ENCODE measurements around the gene ANKRD40. TPM values are rescaled to one million over a fixed set of nuclear protein-coding genes. Genes with fewer than 3 reads are reported as not detected.
A peak's percentile ranks its signal among the peaks of the same experiment; 100 is the strongest.
"Not testable (repeated sequence)": the region's sequence is repeated elsewhere in the genome, so short reads cannot be mapped to it uniquely, and the experiment has no call there.

Gene ANKRD40
- total RNA-seq, 4 donors from 2014 or later, result 18.2 to 24.7 (median 21.4) TPM

DNA sequence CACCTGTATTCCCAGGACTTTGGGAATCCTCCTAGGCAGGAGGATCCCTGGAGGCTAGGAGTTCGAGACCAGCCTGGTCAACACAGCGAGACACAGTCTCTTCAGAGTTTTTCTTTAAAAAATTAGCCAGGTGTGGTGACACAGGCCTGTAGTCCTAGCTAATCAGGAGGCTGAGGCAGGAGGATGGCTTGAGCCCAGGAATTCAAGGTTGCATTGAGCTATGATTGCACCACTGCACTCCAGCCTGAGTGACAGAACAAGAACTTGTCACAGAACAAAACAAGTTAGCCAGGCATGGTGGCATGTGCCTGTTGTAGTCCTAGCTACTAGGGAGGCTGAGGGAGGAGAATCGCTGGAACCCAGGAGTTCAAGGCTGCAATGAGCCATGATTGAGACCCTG is 24.8 kb downstream of the ANKRD40 start:
- no peaks in the 10 kb centered on the region for H3K27me3 ChIP-seq
- DNase-seq, result no peak
- no peak overlapping the region for H3K4me3 ChIP-seq
- H3K27ac ChIP-seq, result peak overlapping the region in 1 of 4 donors; percentile 12
- no peak for TF ChIP-seq POLR2A (IDR thresholded peaks at IDR 0.05)
- TF ChIP-seq, protein P1, sequence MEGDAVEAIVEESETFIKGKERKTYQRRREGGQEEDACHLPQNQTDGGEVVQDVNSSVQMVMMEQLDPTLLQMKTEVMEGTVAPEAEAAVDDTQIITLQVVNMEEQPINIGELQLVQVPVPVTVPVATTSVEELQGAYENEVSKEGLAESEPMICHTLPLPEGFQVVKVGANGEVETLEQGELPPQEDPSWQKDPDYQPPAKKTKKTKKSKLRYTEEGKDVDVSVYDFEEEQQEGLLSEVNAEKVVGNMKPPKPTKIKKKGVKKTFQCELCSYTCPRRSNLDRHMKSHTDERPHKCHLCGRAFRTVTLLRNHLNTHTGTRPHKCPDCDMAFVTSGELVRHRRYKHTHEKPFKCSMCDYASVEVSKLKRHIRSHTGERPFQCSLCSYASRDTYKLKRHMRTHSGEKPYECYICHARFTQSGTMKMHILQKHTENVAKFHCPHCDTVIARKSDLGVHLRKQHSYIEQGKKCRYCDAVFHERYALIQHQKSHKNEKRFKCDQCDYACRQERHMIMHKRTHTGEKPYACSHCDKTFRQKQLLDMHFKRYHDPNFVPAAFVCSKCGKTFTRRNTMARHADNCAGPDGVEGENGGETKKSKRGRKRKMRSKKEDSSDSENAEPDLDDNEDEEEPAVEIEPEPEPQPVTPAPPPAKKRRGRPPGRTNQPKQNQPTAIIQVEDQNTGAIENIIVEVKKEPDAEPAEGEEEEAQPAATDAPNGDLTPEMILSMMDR (IDR thresholded peaks at IDR 0.05), result no peak
- peaks cover 0 to 40% (median 7%) of the 10 kb centered on the region in 4 donors for H3K4me1 ChIP-seq
- H3K9me3 ChIP-seq, result no peaks in the 10 kb centered on the region
- H3K36me3 ChIP-seq, result peaks cover 0 to 3% (median 0%) of the 10 kb centered on the region in 3 donors

DNA sequence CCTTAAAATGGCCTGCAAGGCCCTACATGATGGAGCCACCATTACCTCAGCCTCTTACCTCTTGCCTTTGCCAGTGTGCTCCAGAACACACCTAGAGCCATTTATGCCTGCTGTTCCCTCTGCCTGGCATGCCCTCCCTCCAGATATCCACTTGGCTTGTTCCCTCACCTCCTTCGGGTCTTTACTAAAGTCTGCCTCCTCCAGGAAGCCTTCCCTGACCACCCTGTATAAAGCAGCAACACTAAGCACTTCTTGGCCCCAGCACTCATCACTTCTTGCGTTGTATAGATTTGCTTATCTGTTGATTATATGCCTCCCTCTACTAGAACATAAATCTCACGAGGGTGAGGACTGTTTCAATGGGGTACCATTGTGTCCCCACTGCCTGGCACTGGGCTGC is 25.3 kb downstream of the ANKRD40 start:
- no peak for DNase-seq

GRCh38 chr17:50681263-50682200 is 26.2 kb downstream of the ANKRD40 start:
- no peaks in the 10 kb centered on the region for H3K9me3 ChIP-seq

More for the DNA sequence above, 25.3 kb downstream of the ANKRD40 start:
- Histone ChIP-seq H3K36me3 (peaks cover 0 to 7% (median 0%) of the 10 kb centered on the region in 3 donors), H3K9me3 (no peaks in the 10 kb centered on the region), H3K27ac (peak overlapping the region in 1 of 4 donors; percentile 12), H3K4me1 (peaks cover 0 to 35% (median 7%) of the 10 kb centered on the region in 4 donors), H3K4me3 (no peak overlapping the region), H3K27me3 (no peaks in the 10 kb centered on the region)
- no peak for TF ChIP-seq POLR2A (IDR thresholded peaks at IDR 0.05)
- TF ChIP-seq, protein P1 (IDR thresholded peaks at IDR 0.05), result no peak

DNA sequence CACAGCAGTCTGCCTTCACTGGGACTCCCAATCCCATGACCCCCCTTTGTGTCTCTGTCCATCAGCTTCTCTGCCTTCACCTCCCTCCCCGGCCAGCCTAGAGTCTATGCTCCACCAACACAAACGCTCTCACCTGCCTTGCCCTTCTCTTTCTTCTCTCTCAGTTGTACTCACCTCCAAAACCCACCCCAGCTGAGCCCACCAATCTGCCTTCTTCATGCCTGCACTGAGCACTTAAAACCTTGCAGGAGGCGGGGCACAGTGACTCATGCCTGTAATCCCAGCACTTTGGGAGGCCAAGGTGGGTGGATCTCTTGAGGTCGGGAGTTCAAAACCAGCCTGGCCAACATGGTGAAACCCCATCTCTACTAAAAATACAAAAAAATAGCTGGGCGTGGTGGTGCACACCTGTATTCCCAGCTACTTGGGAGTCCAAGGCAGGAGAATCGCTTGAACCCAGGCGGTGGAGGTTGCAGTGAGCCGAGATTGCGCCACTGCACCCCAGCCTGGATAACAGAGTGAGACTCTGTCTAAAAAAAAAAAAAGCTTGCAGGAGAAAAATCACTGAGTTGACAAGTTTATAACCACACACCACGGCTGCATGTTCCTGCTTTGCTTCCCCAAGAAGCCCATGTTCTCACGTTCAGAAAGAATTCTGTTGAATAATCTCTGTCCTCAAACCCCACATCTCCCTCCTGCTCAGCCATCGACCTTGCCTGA is 27.0 kb downstream of the ANKRD40 start:
- H3K27me3 ChIP-seq, H3K36me3 ChIP-seq, H3K4me3 ChIP-seq, DNase-seq, H3K9me3 ChIP-seq: not testable (repeated sequence)
- Histone ChIP-seq H3K4me1 (peaks cover 0 to 23% (median 2%) of the 10 kb centered on the region in 4 donors), H3K27ac (peak overlapping the region in 1 of 4 donors; percentile 3)

More at GRCh38 chr17:50681263-50682200, 26.2 kb downstream of the ANKRD40 start:
- peaks cover 0 to 26% (median 3%) of the 10 kb centered on the region in 4 donors for H3K4me1 ChIP-seq
- TF ChIP-seq POLR2A (IDR thresholded peaks at IDR 0.05), result no peak
- TF ChIP-seq, protein P1 (IDR thresholded peaks at IDR 0.05), result peak in 4 of 6 experiments; percentile 21 to 71 (median 62)
- peaks cover 0 to 7% (median 0%) of the 10 kb centered on the region in 3 donors for H3K36me3 ChIP-seq
- peak in 1 of 3 donors; percentile 71 for DNase-seq
- no peak overlapping the region for H3K4me3 ChIP-seq
- peak overlapping the region in 1 of 4 donors; percentile 3 for H3K27ac ChIP-seq
- H3K27me3 ChIP-seq, result no peaks in the 10 kb centered on the region

DNA sequence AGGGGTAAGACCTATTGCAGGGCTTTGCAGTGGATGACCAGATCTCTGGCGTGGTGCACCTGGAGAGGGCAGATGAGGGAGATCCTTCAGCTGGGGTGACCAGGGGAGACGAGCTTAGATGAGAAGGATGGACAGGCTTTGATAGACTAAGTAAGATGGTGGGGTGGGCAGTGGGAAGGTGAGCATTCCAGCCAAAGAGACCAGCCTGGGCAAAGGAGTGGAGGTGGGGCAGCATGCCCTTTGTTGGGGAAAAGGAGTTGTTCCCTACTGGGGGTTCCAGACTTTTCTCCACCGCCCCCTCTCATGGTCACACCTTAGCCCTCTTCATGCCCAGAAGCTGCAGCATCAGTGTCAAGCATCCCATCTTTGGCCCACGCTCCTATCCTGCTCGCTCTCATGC is 27.6 kb downstream of the ANKRD40 start:
- no peaks in the 10 kb centered on the region for H3K27me3 ChIP-seq
- DNase-seq, result no peak
- TF ChIP-seq POLR2A (IDR thresholded peaks at IDR 0.05), result no peak
- TF ChIP-seq, protein P1 (IDR thresholded peaks at IDR 0.05), result no peak
- H3K4me3 ChIP-seq, result no peak overlapping the region
- peaks cover 0 to 7% (median 0%) of the 10 kb centered on the region in 3 donors for H3K36me3 ChIP-seq
- no peaks in the 10 kb centered on the region for H3K9me3 ChIP-seq
- H3K27ac ChIP-seq, result no peak overlapping the region
- H3K4me1 ChIP-seq, result peaks cover 0 to 18% (median 1%) of the 10 kb centered on the region in 4 donors

Data from Peyer's patch (tissue), 4 donors.